GM19043 (cell line): ENCODE results near the gene ERGIC1.
A peak's percentile ranks its signal among the peaks of the same experiment; 100 is the strongest.

Experiments used
- ATAC-seq: cut with Tn5 transposase; IDR thresholded peaks from one replicate; pipeline ENCODE4 v1.9.1; 2021; ENCODE audit warnings: low read depth; ENCODE audit not compliant: unreplicated experiment

ERGIC1 gene

GRCh38 chr5:172959824-172960799, 126.1 kb downstream of the ERGIC1 start:
- ATAC-seq: no peak

GRCh38 chr5:172969921-172970320, 135.9 kb downstream of the ERGIC1 start:
- ATAC-seq: no peak

DNA sequence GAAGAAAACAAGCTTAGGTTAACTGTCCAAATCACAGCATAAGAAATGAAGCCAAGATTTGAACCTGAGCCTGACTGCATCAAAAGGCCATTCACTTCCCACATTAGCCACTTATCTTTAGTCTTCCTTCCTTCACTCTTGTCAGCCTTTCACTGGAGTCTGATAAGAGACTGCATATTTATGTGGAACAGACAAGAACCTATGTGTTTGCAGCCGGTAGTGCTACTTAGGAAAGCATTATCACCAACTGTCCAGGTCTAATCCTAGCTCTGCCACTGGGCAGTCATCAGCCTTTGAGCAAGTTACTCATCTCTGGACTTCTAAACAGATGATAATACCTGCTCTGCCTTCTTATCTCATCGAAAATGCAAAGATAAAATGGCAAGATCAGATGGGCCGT, 137.4 kb downstream of the ERGIC1 start:
- ATAC-seq: no peak

DNA sequence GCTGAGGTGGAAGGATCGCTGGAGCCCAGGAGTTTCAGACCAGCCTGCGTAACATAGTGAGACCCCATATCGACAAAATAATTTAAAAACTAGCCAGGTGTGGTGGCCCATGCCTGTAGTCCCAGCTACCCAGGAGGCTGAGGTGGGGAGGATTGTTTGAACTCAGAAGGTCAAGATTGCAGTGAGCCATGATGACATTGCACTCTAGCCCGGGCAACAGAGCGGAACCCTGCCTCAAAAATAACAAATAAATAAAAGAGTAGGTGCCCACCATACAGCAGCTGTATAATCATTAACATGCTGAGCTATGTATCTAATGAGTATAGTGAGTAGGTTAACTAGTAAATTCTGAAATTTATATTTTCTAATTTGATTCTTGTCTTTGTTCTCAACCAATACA, 138.5 kb downstream of the ERGIC1 start:
- no peak for ATAC-seq

GRCh38 chr5:172973127-172973916, 139.3 kb downstream of the ERGIC1 start:
- no peak for ATAC-seq

GRCh38 chr5:172973931-172974330, 139.9 kb downstream of the ERGIC1 start:
- ATAC-seq: no peak

DNA sequence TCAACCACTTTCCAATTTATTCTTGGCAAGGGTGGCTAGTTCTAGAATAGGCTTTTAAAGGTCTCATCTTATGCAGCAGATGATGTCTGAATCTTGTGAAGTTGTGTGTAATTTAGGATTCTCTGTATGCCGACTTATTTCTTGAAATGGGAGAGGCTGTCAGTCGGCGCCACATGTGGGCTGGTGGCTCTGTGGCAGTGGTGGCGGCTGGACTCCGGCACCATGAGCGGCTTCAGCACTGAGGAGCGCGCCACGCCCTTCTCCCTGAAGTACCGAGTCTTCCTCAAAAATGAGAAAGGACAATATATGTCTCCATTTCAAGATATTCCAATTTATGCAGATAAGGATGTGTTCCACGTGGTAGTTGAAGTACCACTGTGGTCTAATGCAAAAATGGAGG, 141.2 kb downstream of the ERGIC1 start:
- ATAC-seq: no peak

- no peak for ATAC-seq
These were observed 145.7 kb downstream of the ERGIC1 start for GRCh38 chr5:172979778-172980177.

DNA sequence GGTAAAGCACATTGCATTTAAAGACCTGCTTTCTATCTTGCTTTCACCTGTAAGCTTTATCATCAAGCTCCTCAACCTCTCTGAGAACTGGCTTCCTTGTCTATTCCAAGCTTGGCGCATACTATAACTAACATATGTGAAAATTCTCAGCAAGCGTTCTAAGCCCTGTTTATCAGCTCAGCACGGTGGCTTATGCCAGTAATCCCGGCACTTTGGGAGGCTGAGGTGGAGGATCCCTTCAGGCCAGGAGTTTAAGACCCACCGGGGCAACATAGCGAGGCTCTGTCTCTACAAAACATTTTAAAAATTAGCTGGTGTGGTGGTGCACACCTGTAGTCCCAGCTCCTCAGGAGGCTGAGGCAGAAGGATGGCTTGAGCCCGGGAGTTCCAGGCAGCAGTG, 147.9 kb downstream of the ERGIC1 start:
- ATAC-seq: no peak

- peak; percentile 87 for ATAC-seq
These were observed 149.6 kb downstream of the ERGIC1 start, which contains the start of gene ATP6V0E1 for GRCh38 chr5:172983542-172984243. Gene ATP6V0E1, plus strand, starts transcription at chr5:172983771. Its CDS starts 90 bp downstream, at chr5:172983861.

GRCh38 chr5:172984244-172984953, 150.3 kb downstream of the ERGIC1 start:
- ATAC-seq: peak; percentile 55

- ATAC-seq: no peak
These were observed 151.5 kb downstream of the ERGIC1 start for GRCh38 chr5:172985596-172985995.

DNA sequence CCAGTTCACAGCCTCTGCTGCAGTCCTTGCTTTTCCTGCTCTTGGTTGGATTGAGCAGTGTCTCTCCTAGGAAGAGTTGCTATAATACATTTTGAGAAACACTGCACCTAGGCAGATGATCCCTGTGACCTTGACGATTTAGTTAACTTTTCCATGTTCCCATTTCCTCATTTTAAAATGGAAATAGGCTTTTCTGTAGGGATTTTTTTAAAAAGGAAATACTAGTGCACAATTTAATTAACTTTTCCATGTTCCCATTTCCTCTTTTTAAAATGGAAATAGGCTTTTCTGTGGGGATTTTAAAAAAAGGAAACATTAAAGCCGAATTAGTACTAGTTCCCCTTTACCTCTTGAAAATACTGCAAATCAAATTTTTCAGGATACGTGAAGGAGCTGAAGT, 154.2 kb downstream of the ERGIC1 start:
- ATAC-seq: no peak

DNA sequence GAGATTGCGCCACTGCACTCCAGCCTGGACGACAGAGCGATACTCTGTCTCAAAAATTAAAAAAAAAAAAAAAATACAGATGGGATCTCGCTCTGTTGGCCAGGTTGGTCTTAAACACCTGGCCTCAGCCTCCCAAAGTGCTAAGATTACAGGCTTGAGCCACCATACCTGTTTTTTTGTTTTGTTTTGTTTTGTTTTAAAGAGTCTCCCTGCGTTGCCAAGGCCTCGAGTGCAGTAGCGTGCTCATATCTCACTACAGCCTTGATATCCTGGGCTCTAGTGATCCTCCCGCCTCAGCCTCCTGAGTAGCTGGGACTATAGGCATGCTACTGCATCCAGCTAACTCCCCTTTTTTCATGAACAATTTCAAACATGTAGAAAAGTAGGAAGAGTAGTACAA, 156.7 kb downstream of the ERGIC1 start:
- ATAC-seq: no peak

DNA sequence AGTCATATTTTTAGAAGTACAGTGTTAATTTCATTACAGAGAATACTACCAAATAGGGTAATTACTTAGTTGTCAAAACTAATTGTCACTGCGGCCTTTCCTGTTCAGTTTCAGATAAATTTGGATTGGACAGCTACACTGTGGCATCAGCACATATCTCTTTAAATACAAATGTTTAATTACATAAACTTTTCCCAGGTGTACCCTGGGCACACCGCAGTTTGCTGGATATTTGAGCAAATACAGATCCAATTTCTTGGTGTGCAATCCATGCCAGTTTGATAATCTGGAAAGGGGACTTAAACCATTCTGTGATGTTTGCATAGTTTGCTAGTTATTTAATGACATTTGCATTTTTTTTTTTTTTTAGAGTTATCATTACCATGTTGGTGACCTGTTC, 160.4 kb downstream of the ERGIC1 start:
- no peak for ATAC-seq

- ATAC-seq: no peak
These were observed 165.4 kb downstream of the ERGIC1 start for GRCh38 chr5:172999372-172999973.

GRCh38 chr5:172999974-173000373, 165.9 kb downstream of the ERGIC1 start:
- no peak for ATAC-seq

GRCh38 chr5:173001229-173001841, 167.3 kb downstream of the ERGIC1 start:
- peak; percentile 88 for ATAC-seq
